GM12878 (cell line): ENCODE measurements around the gene ADGRD1. TPM values are rescaled to one million over a fixed set of nuclear protein-coding genes. Genes with fewer than 3 reads are reported as not detected.
A peak's percentile ranks its signal among the peaks of the same experiment; 100 is the strongest.

ENCODE experiments used
- ATAC-seq: fragments of 200-7000 bp; cut with Tn5 transposase; 3 replicates; pipeline ENCODE4 v1.9.1; 2020; ENCODE audit warnings: mild to moderate bottlenecking, moderate library complexity
- BruUV-seq: library from RNA; stranded (reverse); fragments of 400-500 nt; replicated peaks from 2 replicates; lab custom pipeline; 2021; lab: Mats Ljungman, UMichigan
- CTCF ChIA-PET: fragments of 300-600 bp; sonication (Branson Sonifier 250); formaldehyde crosslinking; extraction: SDS; loops from one replicate; lab custom pipeline; 2021; ENCODE audit warnings: inconsistent platforms; lab: Yijun Ruan, JAX
- POLR2A ChIA-PET: fragments of 350-600 bp; formaldehyde crosslinking; extraction: SDS; loops from one replicate; lab custom pipeline; 2021; ENCODE audit warnings: inconsistent platforms; lab: Charles Lee
- RAD21 ChIA-PET: fragments of 300-600 bp; sonication (Branson Sonifier 250); formaldehyde crosslinking; loops from one replicate; lab custom pipeline; 2023; ENCODE audit warnings: antibody characterized with exemption; ENCODE audit not compliant: unreplicated experiment; lab: Charles Lee
- SMC1A ChIA-PET: fragments of 300-600 bp; sonication (Branson Sonifier 250); formaldehyde crosslinking; loops from one replicate; lab custom pipeline; 2023; ENCODE audit not compliant: unreplicated experiment, uncharacterized antibody; lab: Charles Lee
- DNase-seq: peaks from one replicate; pipeline ENCODE4 v3.0.0-alpha.2; 2011; ENCODE audit warnings: low read depth, low spot score
- FAIRE-seq: peaks from 3 replicates; lab custom pipeline; 2011; peaks lifted over from hg19 to GRCh38; lab: Jason Lieb, UNC
- H2AFZ ChIP-seq: 2 replicates; pipeline ENCODE4 v1.6.0; 2011; ENCODE audit warnings: low read depth, low read length, control low read depth; ENCODE audit not compliant: control insufficient read depth
- H3K27ac ChIP-seq: 2 replicates; pipeline ENCODE4 v1.5.1; 2011; ENCODE audit warnings: control low read depth; ENCODE audit not compliant: control insufficient read depth, insufficient read depth
- H3K27me3 ChIP-seq, 2 experiments: replicated peaks in 1 of 2; 2 replicates each; pipeline versions ENCODE4 v1.6.0 to v1.6.1; 2011; ENCODE audit warnings: low read length in 1 of 2; ENCODE audit not compliant: control insufficient read depth in 2 of 2, insufficient read depth in 2 of 2
- H3K36me3 ChIP-seq, 2 experiments: 2 replicates each; pipeline ENCODE4 v1.5.1; 2011; ENCODE audit warnings: low read length in 1 of 2; ENCODE audit not compliant: control insufficient read depth in 2 of 2, insufficient read depth in 2 of 2
- H3K4me1 ChIP-seq: 2 replicates; pipeline ENCODE4 v1.6.1; 2011; ENCODE audit warnings: mild to moderate bottlenecking, low read length, moderate library complexity, mixed read lengths; ENCODE audit not compliant: control insufficient read depth, insufficient read depth
- H3K4me2 ChIP-seq: 2 replicates; pipeline ENCODE4 v1.6.0; 2011; ENCODE audit warnings: control low read depth; ENCODE audit not compliant: control insufficient read depth, insufficient read depth
- H3K4me3 ChIP-seq: fragments of 200-600 bp; sonication (generic); 2 replicates; pipeline ENCODE4 v1.5.1; 2016
- H3K79me2 ChIP-seq: 2 replicates; pipeline ENCODE4 v1.6.0; 2011; ENCODE audit warnings: low read length; ENCODE audit not compliant: control insufficient read depth, insufficient read depth
- H3K9ac ChIP-seq: 2 replicates; pipeline ENCODE4 v1.8.0; 2011; ENCODE audit warnings: low read length, control low read depth, mixed read lengths; ENCODE audit not compliant: control insufficient read depth, insufficient read depth
- H3K9me3 ChIP-seq: replicated peaks from 3 replicates; pipeline ENCODE4 v1.5.1; 2011; ENCODE audit warnings: mild to moderate bottlenecking, low read length; ENCODE audit not compliant: control insufficient read depth, insufficient read depth
- H4K20me1 ChIP-seq: 2 replicates; pipeline ENCODE4 v1.6.0; 2011; ENCODE audit not compliant: control insufficient read depth, insufficient read depth
- BRCA1 ChIP-seq: IDR thresholded peaks from 2 replicates; pipeline ENCODE4 v1.6.1; 2011; ENCODE audit warnings: low read depth, low read length, improper control_type of control experiment
- ETV6 ChIP-seq, 2 experiments: fragments of 450-650 bp in 1 of 2; IDR thresholded peaks in 1 of 2; conservative IDR thresholded peaks in 1 of 2; 2 replicates each; pipeline ENCODE4 v1.6.1; 2014; ENCODE audit warnings: antibody characterized with exemption in 1 of 2, borderline replicate concordance in 1 of 2, low read depth in 1 of 2, mild to moderate bottlenecking in 1 of 2, moderate library complexity in 1 of 2
- IKZF1 ChIP-seq: fragments of 450-650 bp; conservative IDR thresholded peaks from 2 replicates; pipeline ENCODE4 v1.6.1; 2017; ENCODE audit warnings: antibody characterized with exemption, mild to moderate bottlenecking
- NR2C2 ChIP-seq: IDR thresholded peaks from 2 replicates; pipeline ENCODE4 v1.6.1; 2011; ENCODE audit warnings: borderline replicate concordance, low read depth; ENCODE audit not compliant: control insufficient read depth, insufficient read length
- TCF12 ChIP-seq: IDR thresholded peaks from 2 replicates; pipeline ENCODE4 v1.6.1; 2011; ENCODE audit warnings: low read depth, mild to moderate bottlenecking, low read length
- ZNF217 ChIP-seq: fragments of 450-650 bp; IDR thresholded peaks from 2 replicates; pipeline ENCODE4 v1.6.1; 2017; ENCODE audit warnings: antibody characterized with exemption, mild to moderate bottlenecking
- WGBS: methylation state at CpG from one replicate; pipeline ENCODE4 v1.1.6; 2016; ENCODE audit warnings: low lambda C conversion rate; ENCODE audit not compliant: insufficient replicate concordance, insufficient coverage; ENCODE audit errors: missing lambda C conversion rate; 5-methylcytosine and 5-hydroxymethylcytosine counted together
- in situ Hi-C: fragments of 300-500 bp; cut with MboI; formaldehyde crosslinking; loops from 9 replicates; pipeline ENCODE4 v1.14.3; 2018; ENCODE audit warnings: mixed read lengths
- intact Hi-C: fragments of 100-400 bp; cut with micrococcal nuclease; formaldehyde crosslinking; loops from one replicate; pipeline ENCODE4 v1.14.2; 2022; ENCODE audit not compliant: unreplicated experiment
- polyA plus RNA-seq, 11 experiments: library from polyadenylated mRNA; depleted of rRNA in 4 of 11; unstranded in 6 of 11; stranded (reverse) in 5 of 11; fragments of >200 nt; fragmentation: Nextera tagmentation in 4 of 11; fragmentation: Illumina TruSeq in 1 of 11; extraction: Ambion mirVana in 4 of 11; extraction: Trizol in 1 of 11; gene quantifications; 1 replicate in 1 of 11; 2 replicates in 10 of 11; pipeline versions ENCODE4 v1.2.1 to v1.2.3, GENCODE V29; 2011 to 2016; ENCODE audit warnings: inconsistent platforms in 2 of 11, missing spikeins in 2 of 11, low read depth in 1 of 11
- total RNA-seq, 4 experiments: library from RNA; depleted of rRNA in 3 of 4; stranded (reverse); fragments of >200 nt in 3 of 4; fragmentation: Illumina TruSeq in 1 of 4; extraction: Trizol in 1 of 4; gene quantifications; 2 replicates each; pipeline versions ENCODE4 v1.2.1 to v1.2.3, GENCODE V29; 2013 to 2021
- TF ChIP-seq, protein P1 (sequence below): fragments of 450-650 bp; IDR thresholded peaks from 2 replicates; pipeline ENCODE4 v1.6.1; 2014; ENCODE audit warnings: mild to moderate bottlenecking
- TF ChIP-seq, protein P2 (sequence below): IDR thresholded peaks from 2 replicates; pipeline ENCODE4 v1.6.1; 2011; ENCODE audit warnings: low read depth, mild to moderate bottlenecking, low read length, moderate library complexity, borderline replicate concordance; ENCODE audit errors: extremely low read depth
- TF ChIP-seq, protein P3 (sequence below): fragments of 450-650 bp; IDR thresholded peaks from 2 replicates; pipeline ENCODE4 v1.6.1; 2016; ENCODE audit warnings: mild to moderate bottlenecking
- TF ChIP-seq, protein P4 (sequence below): fragments of 450-650 bp; conservative IDR thresholded peaks from 2 replicates; pipeline ENCODE4 v1.6.1; 2017; ENCODE audit warnings: mild to moderate bottlenecking, moderate library complexity
- TF ChIP-seq, protein P5 (sequence below): IDR thresholded peaks from 2 replicates; pipeline ENCODE4 v1.6.1; 2012; ENCODE audit warnings: mild to moderate bottlenecking, low read depth, low read length

ADGRD1 gene
- total and polyA plus RNA-seq, 10 of the 15 experiments (the other 5 are each of a cell fraction or from before 2014, with no cell fraction given), result 0.15 to 12.7 (median 1.2) TPM

DNA sequence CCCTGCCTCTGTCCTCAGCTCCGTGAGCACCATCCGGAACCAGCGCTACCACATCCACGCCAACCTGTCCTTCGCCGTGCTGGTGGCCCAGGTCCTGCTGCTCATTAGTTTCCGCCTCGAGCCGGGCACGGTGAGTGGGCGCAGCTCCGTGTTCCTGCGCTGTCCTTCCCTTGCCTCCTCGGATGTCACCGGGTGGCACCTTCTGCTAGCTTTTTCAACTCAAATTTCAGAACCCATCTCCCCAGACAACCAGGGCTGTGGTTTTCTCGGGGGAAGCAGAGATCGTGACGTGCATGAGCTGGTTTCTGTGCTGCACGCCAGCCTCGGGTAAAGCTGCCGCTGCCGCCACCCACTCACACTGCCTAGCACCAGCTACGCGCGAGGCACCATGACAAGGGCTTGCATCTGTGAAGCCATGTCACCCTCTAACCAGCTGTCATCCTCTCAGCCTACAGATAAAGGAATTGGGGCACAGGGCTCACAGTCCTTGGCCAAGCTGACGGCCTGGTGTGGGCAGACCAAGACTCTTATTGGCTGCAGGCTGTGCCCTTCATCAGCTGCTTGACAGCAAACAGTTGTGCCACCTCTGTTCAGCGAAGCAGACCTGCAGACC, 152.1 kb downstream of the ADGRD1 start (continued):
- TF ChIP-seq, protein P1, sequence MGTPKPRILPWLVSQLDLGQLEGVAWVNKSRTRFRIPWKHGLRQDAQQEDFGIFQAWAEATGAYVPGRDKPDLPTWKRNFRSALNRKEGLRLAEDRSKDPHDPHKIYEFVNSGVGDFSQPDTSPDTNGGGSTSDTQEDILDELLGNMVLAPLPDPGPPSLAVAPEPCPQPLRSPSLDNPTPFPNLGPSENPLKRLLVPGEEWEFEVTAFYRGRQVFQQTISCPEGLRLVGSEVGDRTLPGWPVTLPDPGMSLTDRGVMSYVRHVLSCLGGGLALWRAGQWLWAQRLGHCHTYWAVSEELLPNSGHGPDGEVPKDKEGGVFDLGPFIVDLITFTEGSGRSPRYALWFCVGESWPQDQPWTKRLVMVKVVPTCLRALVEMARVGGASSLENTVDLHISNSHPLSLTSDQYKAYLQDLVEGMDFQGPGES, result no peak
- peak; percentile 24; the same call in 1 of the 2 replicates for TF ChIP-seq TCF12
- TF ChIP-seq, protein P2, sequence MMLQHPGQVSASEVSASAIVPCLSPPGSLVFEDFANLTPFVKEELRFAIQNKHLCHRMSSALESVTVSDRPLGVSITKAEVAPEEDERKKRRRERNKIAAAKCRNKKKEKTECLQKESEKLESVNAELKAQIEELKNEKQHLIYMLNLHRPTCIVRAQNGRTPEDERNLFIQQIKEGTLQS, result no peak
- TF ChIP-seq, protein P3, sequence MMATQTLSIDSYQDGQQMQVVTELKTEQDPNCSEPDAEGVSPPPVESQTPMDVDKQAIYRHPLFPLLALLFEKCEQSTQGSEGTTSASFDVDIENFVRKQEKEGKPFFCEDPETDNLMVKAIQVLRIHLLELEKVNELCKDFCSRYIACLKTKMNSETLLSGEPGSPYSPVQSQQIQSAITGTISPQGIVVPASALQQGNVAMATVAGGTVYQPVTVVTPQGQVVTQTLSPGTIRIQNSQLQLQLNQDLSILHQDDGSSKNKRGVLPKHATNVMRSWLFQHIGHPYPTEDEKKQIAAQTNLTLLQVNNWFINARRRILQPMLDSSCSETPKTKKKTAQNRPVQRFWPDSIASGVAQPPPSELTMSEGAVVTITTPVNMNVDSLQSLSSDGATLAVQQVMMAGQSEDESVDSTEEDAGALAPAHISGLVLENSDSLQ, result peak; percentile 69
- TF ChIP-seq IKZF1, result 0 out of 2 replicates have a peak, but pooled peaks have one; percentile 24

DNA sequence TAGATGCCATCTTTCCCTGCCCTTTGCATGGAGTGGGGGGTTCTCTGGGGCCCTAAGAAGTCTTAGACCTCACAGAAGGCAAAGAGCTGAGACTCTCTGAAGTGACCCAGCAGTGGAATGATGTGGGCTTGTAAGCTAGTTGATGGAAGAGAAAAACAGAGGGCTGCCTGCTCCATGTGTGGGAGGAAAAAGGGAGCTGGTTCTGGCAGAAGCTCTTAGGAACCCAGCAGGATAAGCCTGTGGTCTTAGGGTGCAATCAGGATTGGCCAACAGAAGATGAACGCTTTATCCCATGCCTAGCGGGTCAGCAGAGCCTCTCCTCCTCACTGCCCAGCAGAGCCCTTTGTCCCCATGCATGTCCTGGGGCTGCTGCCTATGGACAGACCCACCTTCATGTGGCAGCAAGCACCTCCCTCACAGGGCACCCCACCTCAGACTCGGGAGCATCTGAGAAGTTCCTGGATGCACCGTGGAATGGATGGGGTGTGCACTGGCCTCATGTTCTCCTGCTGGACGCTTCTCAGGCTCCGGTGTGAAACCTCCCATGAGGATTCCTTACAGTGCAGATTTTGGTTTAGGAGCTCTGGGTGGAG, 152.7 kb downstream of the ADGRD1 start:
- POLR2A ChIA-PET, result interaction anchor here (0.7 to 3.8 kb wide), 3 partner anchors 21 to 26 kb away, joined by 3 to 16 read pairs (median 5); no protein-coding TSS in a partner anchor
- no TSS peak for BruUV-seq
- FAIRE-seq (no peak), ATAC-seq (no peak), DNase-seq (no peak)
- H3K79me2 ChIP-seq, result no peaks in the 10 kb centered on the region; the same call in 1 of the 2 replicates
- H3K27ac ChIP-seq, result no peak overlapping the region
- CTCF ChIA-PET, result interaction anchor here (1.1 to 5.8 kb wide), 8 partner anchors 9 to 347 kb away, joined by 3 to 198 read pairs (median 39); no protein-coding TSS in a partner anchor
- no peak overlapping the region for H2AFZ ChIP-seq
- no peak overlapping the region for H3K4me3 ChIP-seq
- SMC1A ChIA-PET, result interaction anchor here (0.5 to 6.4 kb wide), 12 partner anchors 8 to 486 kb away, joined by 3 to 86 read pairs (median 4); partner anchors contain the start of gene ADGRD1
- no peak overlapping the region for H3K4me2 ChIP-seq
- no peaks in the 10 kb centered on the region for H4K20me1 ChIP-seq
- WGBS, result 98% methylated on average over 6 of the region's 6 CpGs
- in situ Hi-C loops (loop anchor here (10.0 kb wide), 1 partner anchor 718 kb away; the partner anchor contains the start of gene MMP17), intact Hi-C loops (no loop called here)
- no peaks in the 10 kb centered on the region for H3K27me3 ChIP-seq
- no peak overlapping the region for H3K9ac ChIP-seq
- H3K4me1 ChIP-seq, result peaks cover 39% of the 10 kb centered on the region
- H3K36me3 ChIP-seq, result no peaks in the 10 kb centered on the region
- RAD21 ChIA-PET, result interaction anchor here (1.1 to 4.5 kb wide), 8 partner anchors 13 to 348 kb away, joined by 3 to 101 read pairs (median 6); no protein-coding TSS in a partner anchor
- no peaks in the 10 kb centered on the region; the same call in 2 of the 3 replicates for H3K9me3 ChIP-seq
- TF ChIP-seq NR2C2, result no peak
- TF ChIP-seq, protein P4, sequence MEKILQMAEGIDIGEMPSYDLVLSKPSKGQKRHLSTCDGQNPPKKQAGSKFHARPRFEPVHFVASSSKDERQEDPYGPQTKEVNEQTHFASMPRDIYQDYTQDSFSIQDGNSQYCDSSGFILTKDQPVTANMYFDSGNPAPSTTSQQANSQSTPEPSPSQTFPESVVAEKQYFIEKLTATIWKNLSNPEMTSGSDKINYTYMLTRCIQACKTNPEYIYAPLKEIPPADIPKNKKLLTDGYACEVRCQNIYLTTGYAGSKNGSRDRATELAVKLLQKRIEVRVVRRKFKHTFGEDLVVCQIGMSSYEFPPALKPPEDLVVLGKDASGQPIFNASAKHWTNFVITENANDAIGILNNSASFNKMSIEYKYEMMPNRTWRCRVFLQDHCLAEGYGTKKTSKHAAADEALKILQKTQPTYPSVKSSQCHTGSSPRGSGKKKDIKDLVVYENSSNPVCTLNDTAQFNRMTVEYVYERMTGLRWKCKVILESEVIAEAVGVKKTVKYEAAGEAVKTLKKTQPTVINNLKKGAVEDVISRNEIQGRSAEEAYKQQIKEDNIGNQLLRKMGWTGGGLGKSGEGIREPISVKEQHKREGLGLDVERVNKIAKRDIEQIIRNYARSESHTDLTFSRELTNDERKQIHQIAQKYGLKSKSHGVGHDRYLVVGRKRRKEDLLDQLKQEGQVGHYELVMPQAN, result no peak
- no peak for TF ChIP-seq ETV6 (conservative IDR thresholded peaks at IDR 0.05 in 1 of 2, IDR thresholded peaks at IDR 0.05 in 1 of 2; ENCODE audit: borderline replicate concordance in 1 of 2, low read depth in 1 of 2)
- TF ChIP-seq, protein P5, sequence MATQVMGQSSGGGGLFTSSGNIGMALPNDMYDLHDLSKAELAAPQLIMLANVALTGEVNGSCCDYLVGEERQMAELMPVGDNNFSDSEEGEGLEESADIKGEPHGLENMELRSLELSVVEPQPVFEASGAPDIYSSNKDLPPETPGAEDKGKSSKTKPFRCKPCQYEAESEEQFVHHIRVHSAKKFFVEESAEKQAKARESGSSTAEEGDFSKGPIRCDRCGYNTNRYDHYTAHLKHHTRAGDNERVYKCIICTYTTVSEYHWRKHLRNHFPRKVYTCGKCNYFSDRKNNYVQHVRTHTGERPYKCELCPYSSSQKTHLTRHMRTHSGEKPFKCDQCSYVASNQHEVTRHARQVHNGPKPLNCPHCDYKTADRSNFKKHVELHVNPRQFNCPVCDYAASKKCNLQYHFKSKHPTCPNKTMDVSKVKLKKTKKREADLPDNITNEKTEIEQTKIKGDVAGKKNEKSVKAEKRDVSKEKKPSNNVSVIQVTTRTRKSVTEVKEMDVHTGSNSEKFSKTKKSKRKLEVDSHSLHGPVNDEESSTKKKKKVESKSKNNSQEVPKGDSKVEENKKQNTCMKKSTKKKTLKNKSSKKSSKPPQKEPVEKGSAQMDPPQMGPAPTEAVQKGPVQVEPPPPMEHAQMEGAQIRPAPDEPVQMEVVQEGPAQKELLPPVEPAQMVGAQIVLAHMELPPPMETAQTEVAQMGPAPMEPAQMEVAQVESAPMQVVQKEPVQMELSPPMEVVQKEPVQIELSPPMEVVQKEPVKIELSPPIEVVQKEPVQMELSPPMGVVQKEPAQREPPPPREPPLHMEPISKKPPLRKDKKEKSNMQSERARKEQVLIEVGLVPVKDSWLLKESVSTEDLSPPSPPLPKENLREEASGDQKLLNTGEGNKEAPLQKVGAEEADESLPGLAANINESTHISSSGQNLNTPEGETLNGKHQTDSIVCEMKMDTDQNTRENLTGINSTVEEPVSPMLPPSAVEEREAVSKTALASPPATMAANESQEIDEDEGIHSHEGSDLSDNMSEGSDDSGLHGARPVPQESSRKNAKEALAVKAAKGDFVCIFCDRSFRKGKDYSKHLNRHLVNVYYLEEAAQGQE, result no peak
- TF ChIP-seq BRCA1, result no peak
- TF ChIP-seq ZNF217, result no peak
